HUES48 (cell line): ENCODE results near the gene GPR161.
"Not testable (repeated sequence)": the region's sequence is repeated elsewhere in the genome, so short reads cannot be mapped to it uniquely, and the experiment has no call there.

Experiments used
- H3K27ac ChIP-seq: one replicate; pipeline ENCODE4 v1.7.0; 2013; ENCODE audit warnings: low read depth, low read length, inconsistent platforms
- H3K27me3 ChIP-seq: 2 replicates; pipeline ENCODE4 v1.6.1; 2013; ENCODE audit warnings: mild to moderate bottlenecking, low read length; ENCODE audit not compliant: control insufficient read depth, insufficient read depth
- H3K36me3 ChIP-seq: 2 replicates; pipeline ENCODE4 v1.6.1; 2013; ENCODE audit warnings: low read length; ENCODE audit not compliant: control insufficient read depth, insufficient read depth
- H3K4me1 ChIP-seq: 2 replicates; pipeline ENCODE4 v1.6.1; 2013; ENCODE audit warnings: mild to moderate bottlenecking, low read length; ENCODE audit not compliant: control insufficient read depth, insufficient read depth
- H3K4me3 ChIP-seq: 2 replicates; pipeline ENCODE4 v1.5.1; 2013; ENCODE audit warnings: mild to moderate bottlenecking, low read depth, low read length
- H3K9ac ChIP-seq: 2 replicates; pipeline ENCODE4 v1.6.1; 2013; ENCODE audit warnings: mild to moderate bottlenecking, low read depth, low read length, moderate library complexity
- H3K9me3 ChIP-seq: 2 replicates; pipeline ENCODE4 v1.6.1; 2013; ENCODE audit warnings: low read length; ENCODE audit not compliant: control insufficient read depth, insufficient read depth

GPR161 gene

DNA sequence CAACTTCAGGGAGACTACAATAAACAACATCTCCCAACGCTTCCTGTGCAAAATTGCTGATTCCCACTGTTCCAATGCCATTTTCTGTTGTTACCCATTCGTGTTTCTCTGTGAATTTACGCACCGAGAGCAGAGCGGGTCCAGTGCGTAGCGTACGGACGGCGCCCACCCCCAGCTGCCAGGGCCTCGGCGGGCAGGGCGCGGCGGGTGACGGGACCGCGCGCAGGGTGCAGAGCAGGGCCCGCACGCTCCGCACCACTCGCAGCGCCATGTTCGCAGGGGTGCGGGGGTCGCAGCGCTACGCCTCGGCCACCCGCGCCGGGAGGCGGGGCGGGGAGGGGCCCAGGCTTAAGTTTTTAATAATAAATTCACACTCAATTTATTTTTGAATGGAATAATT, 80.6 kb downstream of the GPR161 start:
- H3K4me3 ChIP-seq, H3K27me3 ChIP-seq, H3K4me1 ChIP-seq, H3K27ac ChIP-seq, H3K9ac ChIP-seq, H3K9me3 ChIP-seq, H3K36me3 ChIP-seq: not testable (repeated sequence)

DNA sequence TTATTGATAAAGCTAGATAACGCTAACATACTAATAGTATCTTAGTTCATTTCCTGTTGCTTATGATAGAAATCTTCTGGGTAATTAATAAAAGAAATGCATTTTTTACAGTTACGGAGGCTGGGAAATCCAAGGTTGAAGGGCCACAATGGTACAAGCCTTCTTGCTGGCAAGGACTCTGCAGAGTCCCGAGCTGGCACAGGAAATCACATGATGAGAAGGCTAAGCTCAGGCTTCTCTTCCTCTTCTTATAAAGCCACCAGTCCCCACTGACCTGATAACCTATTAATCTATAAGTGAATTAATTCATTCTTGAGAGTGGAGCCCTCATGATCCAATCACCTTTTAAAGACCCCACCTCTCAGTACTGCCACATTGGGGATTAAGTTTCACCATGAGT, 82.6 kb downstream of the GPR161 start:
- no peaks in the 10 kb centered on the region for H3K4me1 ChIP-seq
- H3K4me3 ChIP-seq = no peak overlapping the region
- H3K27ac ChIP-seq = no peak overlapping the region
- no peaks in the 10 kb centered on the region for H3K27me3 ChIP-seq
- H3K9me3 ChIP-seq = no peaks in the 10 kb centered on the region
- H3K9ac ChIP-seq = no peak overlapping the region
- H3K36me3 ChIP-seq = no peaks in the 10 kb centered on the region

DNA sequence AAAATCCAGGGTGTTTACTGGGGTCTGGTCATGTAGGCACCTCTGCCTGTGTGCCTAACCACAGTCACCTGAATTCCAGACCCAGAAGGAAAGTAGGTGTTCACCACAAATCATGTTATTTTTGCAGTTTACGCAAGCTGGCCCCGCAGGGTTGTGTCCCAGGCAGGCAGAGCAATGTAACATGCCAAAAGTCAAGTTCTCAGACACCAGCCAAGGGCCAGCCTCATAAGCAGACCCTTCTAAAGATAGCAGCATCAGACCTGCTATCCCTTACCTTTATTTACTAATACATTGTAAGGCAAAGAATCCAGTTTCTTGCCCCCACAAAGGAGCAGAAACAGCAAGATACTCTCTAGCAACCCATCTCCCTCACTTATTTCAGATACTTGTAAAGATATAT, 83.0 kb downstream of the GPR161 start:
- Histone ChIP-seq H3K9me3 (no peaks in the 10 kb centered on the region), H3K9ac (no peak overlapping the region), H3K36me3 (peaks cover 4% of the 10 kb centered on the region; the same call in 1 of the 2 replicates), H3K4me3 (no peak overlapping the region), H3K27ac (no peak overlapping the region), H3K4me1 (no peaks in the 10 kb centered on the region), H3K27me3 (no peaks in the 10 kb centered on the region)

DNA sequence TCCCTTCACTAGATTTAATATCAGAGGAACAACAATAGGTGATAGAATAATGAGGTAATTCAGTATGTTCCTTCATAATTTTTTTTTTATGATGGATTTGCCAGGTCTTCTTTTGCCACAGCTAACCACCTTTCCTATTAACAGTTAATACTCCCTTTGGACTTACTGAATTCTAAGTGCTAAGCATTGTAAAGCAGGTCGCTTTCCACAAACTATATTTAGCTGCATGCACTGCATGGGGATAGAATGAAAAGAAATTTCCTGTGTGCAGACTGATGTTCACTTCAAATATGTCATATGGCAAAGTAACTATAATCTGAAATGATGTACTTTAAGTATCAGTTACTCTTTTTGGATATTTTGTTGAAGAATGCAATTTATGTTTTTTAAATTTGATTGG, 85.8 kb downstream of the GPR161 start:
- no peak overlapping the region for H3K4me3 ChIP-seq
- H3K27me3 ChIP-seq = no peaks in the 10 kb centered on the region
- H3K27ac ChIP-seq = no peak overlapping the region
- H3K36me3 ChIP-seq = peaks cover 17% of the 10 kb centered on the region
- H3K9me3 ChIP-seq = no peaks in the 10 kb centered on the region
- no peaks in the 10 kb centered on the region for H3K4me1 ChIP-seq
- no peak overlapping the region for H3K9ac ChIP-seq

DNA sequence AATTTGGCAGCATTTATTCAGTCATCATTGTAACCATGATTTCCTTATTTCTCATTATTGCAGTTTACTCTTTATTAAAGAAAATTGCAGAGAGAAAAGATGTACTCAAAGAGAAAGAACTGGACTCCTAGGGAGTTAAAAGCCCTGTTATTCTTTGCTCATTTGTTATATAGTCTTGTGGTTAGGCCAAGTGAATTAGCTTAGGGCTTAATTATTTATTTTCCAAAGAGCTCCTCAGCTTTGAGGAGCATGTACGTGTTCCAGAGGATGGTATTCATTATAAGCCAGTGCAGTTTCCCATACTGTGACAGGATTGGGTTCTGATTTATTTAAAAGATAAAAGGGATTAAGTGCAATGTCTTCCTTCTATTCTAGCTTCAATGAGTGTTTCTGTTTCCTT, 86.4 kb downstream of the GPR161 start:
- H3K4me1 ChIP-seq = no peaks in the 10 kb centered on the region
- H3K9me3 ChIP-seq = no peaks in the 10 kb centered on the region
- no peaks in the 10 kb centered on the region for H3K27me3 ChIP-seq

DNA sequence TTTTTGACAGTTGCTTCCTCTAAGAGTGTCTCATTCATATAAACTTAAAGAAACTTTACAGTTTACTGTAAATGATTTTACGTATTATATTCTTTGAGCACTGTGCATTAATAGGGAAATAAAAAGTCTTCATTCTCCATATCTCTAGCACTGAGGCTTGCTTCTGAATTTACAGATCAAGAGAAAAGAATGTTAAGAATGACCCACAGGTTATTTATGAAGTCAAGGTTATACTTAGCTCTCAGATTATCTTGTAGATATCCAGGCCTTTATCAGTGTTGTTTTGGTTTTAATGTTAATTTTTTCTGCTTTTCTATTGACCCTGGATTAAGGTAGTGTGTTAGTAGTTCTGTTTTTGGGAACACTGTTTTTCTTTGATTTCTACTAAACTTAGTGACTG, 91.4 kb downstream of the GPR161 start:
- no peak overlapping the region for H3K4me3 ChIP-seq
- H3K9ac ChIP-seq = no peak overlapping the region
- H3K27ac ChIP-seq = no peak overlapping the region
- peaks cover 45% of the 10 kb centered on the region for H3K36me3 ChIP-seq
- no peaks in the 10 kb centered on the region for H3K27me3 ChIP-seq
- no peaks in the 10 kb centered on the region for H3K4me1 ChIP-seq
- H3K9me3 ChIP-seq = no peaks in the 10 kb centered on the region

More for the DNA sequence above, 86.4 kb downstream of the GPR161 start:
- Histone ChIP-seq H3K4me3 (no peak overlapping the region), H3K36me3 (peaks cover 23% of the 10 kb centered on the region), H3K27ac (no peak overlapping the region), H3K9ac (no peak overlapping the region)

DNA sequence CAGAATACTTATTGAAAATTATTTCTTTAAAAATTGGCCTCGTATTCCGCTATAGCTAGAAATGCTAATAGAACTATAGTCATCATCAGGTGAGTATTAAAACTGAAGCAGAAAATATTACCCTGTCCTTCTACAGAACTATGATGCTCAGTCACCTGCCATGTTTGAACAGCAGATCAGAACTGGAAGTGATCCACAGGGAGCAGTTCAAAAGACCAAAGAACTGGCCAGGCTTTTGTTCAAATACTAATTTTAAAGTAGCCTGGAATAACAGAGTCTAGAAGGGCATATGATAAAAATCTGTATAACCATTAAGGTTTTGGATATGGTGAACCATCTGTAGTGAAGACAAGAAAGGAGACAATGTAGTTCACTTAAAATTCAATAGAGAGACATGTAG, 94.4 kb downstream of the GPR161 start:
- H3K4me1 ChIP-seq = peaks cover 3% of the 10 kb centered on the region; the same call in 1 of the 2 replicates
- H3K9ac ChIP-seq = no peak overlapping the region
- H3K36me3 ChIP-seq = peaks cover 40% of the 10 kb centered on the region
- H3K9me3 ChIP-seq = no peaks in the 10 kb centered on the region
- H3K27me3 ChIP-seq = no peaks in the 10 kb centered on the region
- H3K4me3 ChIP-seq = no peak overlapping the region
- H3K27ac ChIP-seq = no peak overlapping the region

DNA sequence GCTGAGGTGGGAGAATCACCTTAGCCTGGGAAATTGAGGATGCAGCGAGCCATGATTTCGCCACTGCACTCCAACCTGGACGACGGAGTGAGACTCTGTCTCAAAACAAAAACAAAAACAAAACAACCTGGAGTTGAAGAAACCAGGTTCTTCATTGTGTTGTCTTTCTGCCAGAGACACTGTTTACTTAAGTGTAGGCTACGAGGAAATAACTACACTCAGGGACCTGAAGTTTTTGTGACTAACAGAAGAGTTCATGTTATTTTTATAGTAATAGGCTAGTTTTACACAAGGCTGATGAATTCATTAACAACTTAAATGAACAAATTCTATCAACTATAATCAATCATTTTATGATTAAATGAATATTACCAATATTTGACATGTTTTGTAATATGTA, 101.4 kb downstream of the GPR161 start:
- no peak overlapping the region for H3K27ac ChIP-seq
- H3K4me3 ChIP-seq = no peak overlapping the region
- no peaks in the 10 kb centered on the region for H3K36me3 ChIP-seq
- peaks cover 6% of the 10 kb centered on the region for H3K4me1 ChIP-seq
- H3K27me3 ChIP-seq = no peaks in the 10 kb centered on the region
- H3K9me3 ChIP-seq = no peaks in the 10 kb centered on the region
- no peak overlapping the region for H3K9ac ChIP-seq

DNA sequence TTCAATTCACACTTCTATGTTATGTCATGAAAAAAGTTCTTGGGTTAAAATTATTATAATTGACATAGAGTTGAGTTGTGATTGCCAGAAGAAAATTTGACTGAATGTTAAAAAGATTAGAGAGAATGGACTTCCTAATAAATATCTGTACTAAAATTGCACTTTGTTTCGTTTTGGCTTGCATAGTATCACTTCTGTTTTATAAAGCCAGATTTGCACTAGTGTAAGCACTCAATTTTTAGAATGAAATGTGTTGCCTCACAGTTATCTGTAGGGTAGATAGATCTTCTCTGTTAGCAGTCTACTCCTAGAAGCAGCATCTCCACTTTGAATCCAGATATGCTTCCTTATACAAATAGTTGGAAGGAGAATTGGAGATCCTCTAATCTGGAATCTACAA, 104.7 kb downstream of the GPR161 start:
- no peaks in the 10 kb centered on the region for H3K27me3 ChIP-seq
- H3K4me1 ChIP-seq = peaks cover 4% of the 10 kb centered on the region; the same call in 1 of the 2 replicates
- H3K9me3 ChIP-seq = no peaks in the 10 kb centered on the region
- H3K4me3 ChIP-seq = no peak overlapping the region
- no peaks in the 10 kb centered on the region for H3K36me3 ChIP-seq
- H3K9ac ChIP-seq = no peak overlapping the region
- H3K27ac ChIP-seq = no peak overlapping the region

DNA sequence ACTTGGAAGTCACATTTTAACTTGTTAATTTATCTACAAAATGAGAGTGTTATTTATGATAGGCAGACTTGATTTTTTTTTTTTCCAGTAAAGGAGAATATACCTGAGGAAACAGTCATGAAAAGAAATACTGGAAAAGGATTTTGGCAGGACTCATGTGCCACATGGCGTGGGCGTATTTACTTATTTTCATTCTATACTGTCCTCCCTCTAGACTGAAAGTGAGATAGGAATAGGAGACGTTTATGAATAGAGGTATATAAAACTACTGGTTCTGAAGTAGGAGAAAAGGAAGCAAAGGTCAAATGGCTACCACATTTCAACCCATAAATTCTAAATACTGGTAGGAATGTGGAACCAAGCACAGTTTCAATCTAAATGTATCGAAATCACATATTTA, 105.1 kb downstream of the GPR161 start:
- Histone ChIP-seq H3K36me3 (no peaks in the 10 kb centered on the region), H3K27ac (no peak overlapping the region), H3K9ac (no peak overlapping the region), H3K27me3 (no peaks in the 10 kb centered on the region), H3K4me3 (no peak overlapping the region), H3K9me3 (no peaks in the 10 kb centered on the region), H3K4me1 (peaks cover 1% of the 10 kb centered on the region; the same call in 1 of the 2 replicates)

DNA sequence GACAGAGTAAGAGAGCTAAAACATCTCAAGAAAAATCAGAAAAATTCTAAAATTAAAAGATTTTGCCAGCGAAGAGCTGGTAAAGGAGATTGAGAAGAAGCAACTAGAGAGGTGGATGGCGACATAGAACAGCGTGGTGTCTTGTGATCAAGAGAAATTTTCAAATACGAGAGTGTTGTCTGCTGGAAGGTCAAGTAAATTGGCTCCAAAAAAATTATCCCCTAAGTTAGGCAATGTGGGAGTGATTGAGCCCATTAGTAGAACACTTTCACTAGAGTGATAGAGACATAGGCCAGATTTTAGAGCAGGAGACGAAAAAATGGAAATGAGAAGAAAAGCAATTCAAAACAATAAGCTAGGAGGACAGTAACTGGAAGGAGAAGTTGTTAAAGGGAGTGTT, 105.5 kb downstream of the GPR161 start:
- Histone ChIP-seq H3K36me3 (no peaks in the 10 kb centered on the region), H3K4me1 (no peaks in the 10 kb centered on the region), H3K4me3 (no peak overlapping the region), H3K27me3 (no peaks in the 10 kb centered on the region), H3K9me3 (no peaks in the 10 kb centered on the region), H3K27ac (no peak overlapping the region), H3K9ac (no peak overlapping the region)
